ENCODE data around the gene MSX1. TPM values are rescaled to one million over a fixed set of nuclear protein-coding genes. Genes with fewer than 3 reads are reported as not detected.
"Not testable (repeated sequence)": the region's sequence is repeated elsewhere in the genome, so short reads cannot be mapped to it uniquely, and the experiment has no call there.

MSX1 gene
- total and polyA plus RNA-seq, 12 donors: 1.9 to 6.7 (median 4.0) TPM

- no peak for TF ChIP-seq CTCF (IDR thresholded peaks at IDR 0.05)
- intact Hi-C loops (cut with DNase I): no loop called here
These were observed 37.9 kb upstream of the MSX1 start for GRCh38 chr4:4821577-4821976.

DNA sequence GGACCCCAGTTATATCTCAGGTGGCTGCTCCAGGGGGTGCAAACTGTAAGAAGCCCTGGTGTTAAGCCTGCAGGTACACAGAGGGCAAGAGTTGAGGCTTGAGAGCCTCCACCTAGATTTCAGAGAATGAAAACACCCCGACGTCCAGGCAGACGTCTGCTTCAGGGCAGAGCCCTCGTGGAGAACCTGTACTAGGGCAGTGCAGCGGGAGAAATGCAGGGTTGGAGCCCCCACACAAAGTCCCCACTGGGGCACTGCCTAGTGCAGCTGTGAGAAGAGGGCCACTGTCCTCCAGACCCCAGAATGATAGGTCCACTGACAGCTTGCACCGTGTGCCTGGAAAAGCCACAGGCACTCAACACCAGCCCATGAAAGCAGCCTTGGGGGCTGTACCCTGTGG is 37.2 kb upstream of the MSX1 start:
- intact Hi-C loops (cut with DNase I); DNase-seq; H3K27ac ChIP-seq; H3K4me1 ChIP-seq; H3K4me3 ChIP-seq; ATAC-seq; H3K36me3 ChIP-seq: not testable (repeated sequence)
- Histone ChIP-seq H3K9me3 (peaks cover 0 to 17% (median 0%) of the 10 kb centered on the region in 11 donors), H3K27me3 (peaks cover 0 to 14% (median 10%) of the 10 kb centered on the region in 7 donors)
- 89 to 96% methylated on average over 6 of the region's 6 CpGs for WGBS, 2 donors

More at GRCh38 chr4:4821577-4821976, 37.9 kb upstream of the MSX1 start:
- Histone ChIP-seq H3K27me3 (peaks cover 0 to 15% (median 11%) of the 10 kb centered on the region in 7 donors), H3K9me3 (peaks cover 0 to 24% (median 0%) of the 10 kb centered on the region in 11 donors), H3K4me1 (no peaks in the 10 kb centered on the region), H3K4me3 (no peak overlapping the region), H3K27ac (no peak overlapping the region), H3K36me3 (no peaks in the 10 kb centered on the region)
- no peak for ATAC-seq
- DNase-seq: no peak

DNA sequence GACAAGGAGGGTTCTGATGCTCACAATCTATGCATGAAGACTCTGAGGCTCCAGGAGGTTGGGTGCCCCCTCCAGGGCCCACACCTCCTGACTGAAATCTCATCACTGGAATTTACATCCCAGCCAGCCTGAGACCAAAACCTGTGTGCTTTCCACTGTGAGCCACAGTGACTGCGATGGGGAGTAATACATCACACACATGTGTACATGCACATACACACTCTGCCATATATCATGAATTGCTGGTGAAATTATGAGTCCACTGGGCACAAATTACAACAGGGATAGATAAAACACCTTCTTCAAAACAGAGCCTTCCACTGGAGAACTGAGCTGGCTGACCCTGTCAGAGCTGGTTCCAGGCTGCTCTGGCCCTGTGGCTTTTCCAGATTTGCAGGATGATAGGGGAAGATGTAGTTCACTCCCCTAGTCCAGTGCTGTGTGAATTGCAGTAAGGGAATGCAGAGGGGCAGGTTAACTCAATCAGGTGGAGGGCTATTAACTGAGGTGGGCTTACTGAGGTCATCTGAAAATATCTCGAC is 35.8 kb upstream of the MSX1 start:
- Histone ChIP-seq H3K27me3 (peaks cover 0 to 13% (median 3%) of the 10 kb centered on the region in 7 donors), H3K4me1 (no peaks in the 10 kb centered on the region), H3K4me3 (no peak overlapping the region), H3K9me3 (peaks cover 0 to 15% (median 0%) of the 10 kb centered on the region in 11 donors), H3K36me3 (no peaks in the 10 kb centered on the region), H3K27ac (no peak overlapping the region)
- no peak for DNase-seq
- ATAC-seq: no peak
- no peak for TF ChIP-seq CTCF (IDR thresholded peaks at IDR 0.05)
- 73 to 85% methylated on average over 2 of the region's 2 CpGs for WGBS, 2 donors
- intact Hi-C loops (cut with DNase I): no loop called here

- H3K4me3 ChIP-seq: no peak overlapping the region
- TF ChIP-seq CTCF (IDR thresholded peaks at IDR 0.05): no peak
- H3K27me3 ChIP-seq: peaks cover 0 to 15% (median 6%) of the 10 kb centered on the region in 7 donors
- ATAC-seq (no peak), DNase-seq (no peak)
- no peaks in the 10 kb centered on the region for H3K4me1 ChIP-seq
- no peak overlapping the region for H3K27ac ChIP-seq
- no peaks in the 10 kb centered on the region for H3K36me3 ChIP-seq
- WGBS, 2 donors: 65 to 66% methylated on average over 3 of the region's 3 CpGs
- peaks cover 0 to 15% (median 0%) of the 10 kb centered on the region in 11 donors for H3K9me3 ChIP-seq
- intact Hi-C loops (cut with DNase I): no loop called here
These were observed 35.2 kb upstream of the MSX1 start for GRCh38 chr4:4824232-4824631.

DNA sequence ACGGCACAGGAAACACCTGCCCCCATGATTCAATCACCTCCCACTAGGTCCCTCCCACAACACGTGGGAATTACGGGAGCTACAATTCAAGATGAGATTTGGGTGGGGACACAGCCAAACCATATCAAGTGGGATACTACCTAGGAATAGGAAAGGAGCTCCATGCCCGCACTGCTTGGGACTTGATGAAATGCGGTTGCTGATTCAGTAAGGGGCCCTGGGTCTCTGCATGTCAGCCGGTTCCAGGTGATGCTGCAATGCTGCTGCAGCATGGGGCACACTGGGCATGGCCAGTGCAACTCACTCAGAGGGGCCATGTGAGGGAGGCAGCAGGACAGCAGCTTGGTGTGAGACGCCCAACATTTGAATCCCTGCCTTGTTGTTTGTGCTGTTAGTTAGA is 34.0 kb upstream of the MSX1 start:
- Histone ChIP-seq H3K27me3 (peaks cover 0 to 15% (median 7%) of the 10 kb centered on the region in 7 donors), H3K36me3 (no peaks in the 10 kb centered on the region), H3K27ac (no peak overlapping the region), H3K4me1 (no peaks in the 10 kb centered on the region), H3K9me3 (peaks cover 0 to 15% (median 0%) of the 10 kb centered on the region in 11 donors), H3K4me3 (no peak overlapping the region)
- 76 to 79% methylated on average over 7 of the region's 7 CpGs for WGBS, 2 donors
- ATAC-seq (no peak), DNase-seq (no peak)
- no peak for TF ChIP-seq CTCF (IDR thresholded peaks at IDR 0.05)
- intact Hi-C loops (cut with DNase I): no loop called here
